Loucy (cell line): Measurements from ENCODE around the gene STUM.

Source experiments
- H2AFZ ChIP-seq: fragments of 200-600 bp; sonication (generic); 2 replicates; pipeline ENCODE4 v1.6.0; 2016; ENCODE audit warnings: antibody characterized with exemption, mild to moderate bottlenecking, low read length, moderate library complexity
- H3F3A ChIP-seq: fragments of 200-600 bp; 2 replicates; pipeline ENCODE4 v1.6.0; 2016; ENCODE audit warnings: antibody characterized with exemption, low read depth, mild to moderate bottlenecking
- H3K27me3 ChIP-seq: fragments of 200-600 bp; sonication (generic); 2 replicates; pipeline ENCODE4 v1.6.1; 2014; ENCODE audit warnings: low read length, mild to moderate bottlenecking; ENCODE audit not compliant: insufficient read depth, poor library complexity, severe bottlenecking
- H3K36me3 ChIP-seq: fragments of 200-600 bp; sonication (generic); 2 replicates; pipeline ENCODE4 v1.6.1; 2016; ENCODE audit warnings: low read length; ENCODE audit not compliant: insufficient read depth
- H3K4me1 ChIP-seq: fragments of 200-600 bp; sonication (generic); 2 replicates; pipeline ENCODE4 v1.5.1; 2014; ENCODE audit warnings: low read length, mild to moderate bottlenecking; ENCODE audit not compliant: insufficient read depth, poor library complexity, severe bottlenecking
- H3K4me2 ChIP-seq: fragments of 200-600 bp; sonication (generic); 2 replicates; pipeline ENCODE4 v1.6.0; 2014; ENCODE audit warnings: antibody characterized with exemption, low read length, low read depth, mild to moderate bottlenecking; ENCODE audit not compliant: poor library complexity, severe bottlenecking
- H3K4me3 ChIP-seq: fragments of 200-600 bp; sonication (generic); 2 replicates; pipeline ENCODE4 v1.5.1; 2014; ENCODE audit warnings: low read length, mild to moderate bottlenecking, mixed read lengths; ENCODE audit not compliant: poor library complexity, severe bottlenecking
- H3K79me2 ChIP-seq: fragments of 200-600 bp; sonication (generic); 2 replicates; pipeline ENCODE4 v1.6.1; 2014; ENCODE audit warnings: low read length; ENCODE audit not compliant: insufficient read depth
- H3K9ac ChIP-seq: fragments of 200-600 bp; sonication (generic); 2 replicates; pipeline ENCODE4 v1.6.0; 2014; ENCODE audit warnings: mild to moderate bottlenecking, low read depth, low read length, moderate library complexity; ENCODE audit not compliant: poor library complexity, severe bottlenecking
- H3K9me2 ChIP-seq: fragments of 200-600 bp; sonication (generic); replicated peaks from 2 replicates; pipeline ENCODE4 v1.6.1; 2016; ENCODE audit warnings: low read depth, low read length, mixed read lengths
- H3K9me3 ChIP-seq: fragments of 200-600 bp; sonication (generic); 2 replicates; pipeline ENCODE4 v1.6.1; 2014; ENCODE audit warnings: mild to moderate bottlenecking, antibody characterized with exemption, low read length, low read depth; ENCODE audit not compliant: insufficient read depth
- H4K20me1 ChIP-seq: fragments of 200-600 bp; sonication (generic); 2 replicates; pipeline ENCODE4 v1.6.0; 2014; ENCODE audit warnings: antibody characterized with exemption, low read length, mild to moderate bottlenecking; ENCODE audit not compliant: insufficient read depth, poor library complexity, severe bottlenecking
- EZH2phosphoT487 ChIP-seq: fragments of 200-600 bp; IDR thresholded peaks from 2 replicates; pipeline ENCODE4 v1.6.1; 2018; ENCODE audit warnings: antibody characterized with exemption, mild to moderate bottlenecking, moderate library complexity, borderline replicate concordance
- TF ChIP-seq, protein P1 (sequence below): fragments of 200-600 bp; sonication (generic); conservative IDR thresholded peaks from 2 replicates; pipeline ENCODE4 v1.5.1; 2014; ENCODE audit warnings: mild to moderate bottlenecking, antibody characterized with exemption, low read length

STUM gene

DNA sequence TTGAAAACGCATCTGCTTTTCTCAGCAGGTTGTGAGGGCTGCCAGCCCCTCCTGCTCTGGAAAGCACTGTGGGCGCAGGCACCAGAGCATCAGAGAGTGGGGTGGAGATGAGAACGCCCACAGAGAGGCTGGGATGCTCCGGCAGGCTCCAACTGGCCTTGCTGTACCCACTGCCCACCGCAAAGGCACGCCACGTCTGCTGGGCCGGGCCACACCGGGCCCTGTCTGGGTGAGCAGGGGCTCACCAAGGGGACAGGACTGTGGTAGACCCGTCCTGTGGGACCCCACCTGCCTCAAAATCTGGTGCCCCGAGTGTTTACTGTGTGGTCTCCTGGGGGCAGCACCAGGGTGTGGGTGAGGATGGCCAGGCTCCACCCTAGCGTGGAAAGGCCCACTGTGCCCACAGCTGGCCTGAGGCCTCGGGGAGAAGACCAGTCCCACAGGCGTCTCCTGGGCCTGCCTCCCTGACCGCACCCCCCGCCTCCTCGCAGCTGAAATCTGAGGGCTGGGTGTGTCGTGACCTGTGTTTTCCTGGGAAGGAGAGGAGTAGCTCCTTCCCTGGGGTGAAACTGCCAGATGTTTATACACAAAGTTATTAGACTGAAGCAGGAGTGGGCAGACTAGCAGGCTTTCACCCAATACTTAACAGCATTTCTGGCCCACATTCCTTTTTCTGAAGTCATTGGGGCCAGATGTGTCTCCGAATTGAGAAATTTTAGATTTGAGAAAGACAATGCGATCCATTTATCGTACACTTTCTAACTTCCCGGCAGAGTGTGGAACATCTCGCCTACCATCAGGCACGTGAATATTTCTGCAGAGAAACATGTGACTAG lies 53.8 kb downstream of the STUM start:
- H3K9me2 ChIP-seq, result no peaks in the 10 kb centered on the region
- H3K4me1 ChIP-seq, result peaks cover 4% of the 10 kb centered on the region
- H3K79me2 ChIP-seq, result no peaks in the 10 kb centered on the region
- TF ChIP-seq, protein P1, sequence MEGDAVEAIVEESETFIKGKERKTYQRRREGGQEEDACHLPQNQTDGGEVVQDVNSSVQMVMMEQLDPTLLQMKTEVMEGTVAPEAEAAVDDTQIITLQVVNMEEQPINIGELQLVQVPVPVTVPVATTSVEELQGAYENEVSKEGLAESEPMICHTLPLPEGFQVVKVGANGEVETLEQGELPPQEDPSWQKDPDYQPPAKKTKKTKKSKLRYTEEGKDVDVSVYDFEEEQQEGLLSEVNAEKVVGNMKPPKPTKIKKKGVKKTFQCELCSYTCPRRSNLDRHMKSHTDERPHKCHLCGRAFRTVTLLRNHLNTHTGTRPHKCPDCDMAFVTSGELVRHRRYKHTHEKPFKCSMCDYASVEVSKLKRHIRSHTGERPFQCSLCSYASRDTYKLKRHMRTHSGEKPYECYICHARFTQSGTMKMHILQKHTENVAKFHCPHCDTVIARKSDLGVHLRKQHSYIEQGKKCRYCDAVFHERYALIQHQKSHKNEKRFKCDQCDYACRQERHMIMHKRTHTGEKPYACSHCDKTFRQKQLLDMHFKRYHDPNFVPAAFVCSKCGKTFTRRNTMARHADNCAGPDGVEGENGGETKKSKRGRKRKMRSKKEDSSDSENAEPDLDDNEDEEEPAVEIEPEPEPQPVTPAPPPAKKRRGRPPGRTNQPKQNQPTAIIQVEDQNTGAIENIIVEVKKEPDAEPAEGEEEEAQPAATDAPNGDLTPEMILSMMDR, result no peak
- no peak for TF ChIP-seq EZH2phosphoT487
- H3K9me3 ChIP-seq, result no peaks in the 10 kb centered on the region
- H3K27me3 ChIP-seq, result no peaks in the 10 kb centered on the region
- H3K36me3 ChIP-seq, result no peaks in the 10 kb centered on the region
- no peaks in the 10 kb centered on the region for H4K20me1 ChIP-seq
- no peak overlapping the region for H2AFZ ChIP-seq
- no peak overlapping the region for H3K4me3 ChIP-seq
- no peaks in the 10 kb centered on the region for H3F3A ChIP-seq
- no peak overlapping the region for H3K4me2 ChIP-seq
- peak overlapping the region; percentile 4 for H3K9ac ChIP-seq

DNA sequence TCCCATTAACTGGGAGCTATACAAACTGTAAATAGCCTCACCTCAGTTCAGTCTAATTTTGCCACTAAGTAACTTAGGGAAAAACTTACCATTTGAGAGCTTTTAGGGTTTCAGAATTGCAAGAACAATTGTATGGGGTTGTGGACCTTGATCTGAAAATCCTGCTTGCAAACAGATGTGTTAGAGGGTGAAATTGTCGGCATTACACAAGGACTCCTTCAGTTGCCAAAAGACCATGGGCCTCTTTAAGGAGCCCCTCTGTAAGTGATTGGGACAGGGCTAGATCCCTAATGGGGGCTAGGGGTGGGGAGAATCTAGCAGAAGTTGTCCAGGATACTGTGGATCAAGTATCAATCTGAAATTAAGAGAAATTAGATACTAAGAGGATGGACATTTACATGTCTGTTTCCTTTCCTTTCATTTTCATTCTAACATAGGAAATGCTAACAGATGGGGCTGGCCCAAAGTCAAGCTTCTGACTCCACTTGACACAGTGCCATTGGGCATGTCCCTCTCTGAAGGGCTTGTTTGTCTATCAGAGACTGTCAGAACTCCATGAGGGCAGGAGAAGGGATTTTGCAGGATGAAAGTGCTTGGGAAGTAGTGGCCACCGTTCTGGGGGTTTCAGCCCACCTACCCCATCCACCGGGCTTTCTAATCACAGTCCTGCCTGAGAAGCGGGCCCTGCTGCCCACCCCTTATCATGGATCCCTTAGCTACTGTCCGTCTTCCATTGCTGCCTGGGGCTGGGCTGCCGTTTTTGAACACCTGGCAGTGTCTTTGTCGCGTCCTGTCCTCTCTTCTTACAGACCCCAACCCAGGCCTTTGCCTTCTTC lies 54.7 kb downstream of the STUM start:
- H3K4me1 ChIP-seq, result no peaks in the 10 kb centered on the region
- H3K9me2 ChIP-seq, result no peaks in the 10 kb centered on the region
- peak overlapping the region; percentile 4 for H3K9ac ChIP-seq
- H3K79me2 ChIP-seq, result no peaks in the 10 kb centered on the region
- no peaks in the 10 kb centered on the region for H3K36me3 ChIP-seq
- no peaks in the 10 kb centered on the region for H3K27me3 ChIP-seq
- H3K4me3 ChIP-seq, result no peak overlapping the region
- no peak for TF ChIP-seq EZH2phosphoT487
- TF ChIP-seq, protein P1, result no peak
- H3K4me2 ChIP-seq, result no peak overlapping the region
- H3F3A ChIP-seq, result no peaks in the 10 kb centered on the region
- no peaks in the 10 kb centered on the region for H3K9me3 ChIP-seq
- H4K20me1 ChIP-seq, result no peaks in the 10 kb centered on the region
- peak overlapping the region; percentile 31; the same call in 1 of the 2 replicates for H2AFZ ChIP-seq

DNA sequence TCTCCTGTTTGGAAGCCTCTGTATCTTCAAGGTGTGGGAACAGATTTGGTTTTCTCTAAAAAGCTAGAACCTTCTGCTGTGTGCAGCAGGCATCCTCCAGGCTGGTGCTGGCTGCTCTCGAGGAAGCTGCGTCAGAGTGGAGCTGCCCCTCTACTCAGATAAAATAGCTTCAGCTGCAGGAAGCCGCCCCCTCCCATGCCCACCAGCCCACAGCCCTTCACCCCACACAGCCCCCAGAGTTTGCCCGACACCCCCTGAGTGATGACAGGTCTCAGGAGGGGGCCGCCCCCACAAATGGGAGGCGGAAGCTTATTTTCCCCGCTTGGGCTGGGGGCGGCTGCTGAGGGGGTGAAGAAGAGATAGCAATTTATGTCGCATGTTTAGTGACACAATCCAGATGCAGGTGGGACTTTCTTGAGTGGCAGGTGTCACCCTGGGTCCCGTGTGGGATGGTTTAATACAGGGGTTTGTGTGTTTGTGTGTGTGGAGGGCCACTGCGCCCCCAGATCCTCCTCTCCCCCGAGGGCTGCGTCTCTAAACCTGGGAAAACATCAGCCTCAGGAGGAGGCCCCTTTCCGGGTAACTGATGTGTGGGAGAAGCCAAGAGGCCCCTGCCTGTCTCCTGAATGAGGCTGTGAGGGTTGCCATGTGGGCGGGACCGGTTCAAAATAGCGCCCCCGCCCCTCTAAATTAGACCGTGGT lies 55.4 kb downstream of the STUM start:
- no peaks in the 10 kb centered on the region for H3K36me3 ChIP-seq
- H3K9ac ChIP-seq, result no peak overlapping the region
- H3K27me3 ChIP-seq, result no peaks in the 10 kb centered on the region
- peaks cover 2% of the 10 kb centered on the region for H3K4me1 ChIP-seq
- H3K9me3 ChIP-seq, result no peaks in the 10 kb centered on the region
- H3K9me2 ChIP-seq, result no peaks in the 10 kb centered on the region
- no peak overlapping the region for H2AFZ ChIP-seq
- H4K20me1 ChIP-seq, result no peaks in the 10 kb centered on the region
- H3K4me2 ChIP-seq, result no peak overlapping the region
- H3K4me3 ChIP-seq, result no peak overlapping the region
- no peak for TF ChIP-seq EZH2phosphoT487
- no peaks in the 10 kb centered on the region for H3K79me2 ChIP-seq
- H3F3A ChIP-seq, result no peaks in the 10 kb centered on the region
